SK-N-MC (cell line): ENCODE data around the gene USP16.

Source experiments
- EZH2 ChIP-seq: fragments of 200-600 bp; sonication (generic); IDR thresholded peaks from one replicate; pipeline ENCODE4 v1.6.1; 2017; ENCODE audit warnings: antibody characterized with exemption
- FOXP2 ChIP-seq: optimal IDR thresholded peaks from 2 replicates; pipeline ENCODE3; 2011; ENCODE audit warnings: mild to moderate bottlenecking, moderate library complexity; ENCODE audit not compliant: insufficient read depth; ENCODE audit errors: extremely low read length, control extremely low read depth
- POLR2AphosphoS5 ChIP-seq: IDR thresholded peaks from 2 replicates; pipeline ENCODE4 v1.6.1; 2012; ENCODE audit warnings: mild to moderate bottlenecking, low read depth, low read length, borderline replicate concordance

DNA sequence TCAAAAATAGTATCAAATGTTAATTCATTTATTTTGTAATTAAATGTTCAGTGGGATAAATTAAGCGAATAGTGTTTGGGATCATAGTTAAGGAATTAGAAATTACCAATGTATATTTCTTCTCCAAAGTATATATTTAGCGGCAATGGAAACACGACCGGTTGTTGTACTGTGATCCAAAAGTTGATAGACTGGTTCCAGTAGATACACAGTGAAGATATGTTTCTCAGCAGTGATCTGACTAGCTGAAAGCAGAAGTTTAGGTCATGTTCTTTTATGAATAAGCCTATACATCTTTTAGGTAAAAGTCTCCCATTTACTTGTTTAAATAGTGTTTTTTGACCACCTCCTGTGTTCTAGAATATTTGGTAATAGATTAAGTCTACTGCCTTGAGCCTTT is 8.8 kb downstream of the USP16 start:
- TF ChIP-seq EZH2 (no peak), POLR2AphosphoS5 (no peak), FOXP2 (no peak)
